ENCODE measurements around the gene RPP30.

Gene RPP30

DNA sequence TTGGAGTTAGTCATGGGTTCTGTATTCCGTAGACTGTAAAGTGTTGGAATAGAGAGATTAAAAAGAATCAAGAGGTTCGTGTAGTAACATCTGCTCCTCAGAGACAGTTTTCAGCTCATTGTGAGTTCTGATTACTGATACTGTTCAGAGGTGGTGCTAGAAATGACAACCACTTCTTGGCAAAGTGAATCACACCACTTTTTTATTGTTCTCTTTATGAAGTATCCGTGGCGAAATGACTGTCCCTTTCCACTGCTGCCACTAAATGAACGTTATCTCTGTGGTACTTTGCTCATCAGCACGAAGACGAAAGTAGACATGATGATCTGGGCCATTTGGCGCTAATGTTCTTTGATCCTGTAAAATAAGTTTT, 860 bp downstream of the RPP30 start:
- no peak for DNase-seq

DNA sequence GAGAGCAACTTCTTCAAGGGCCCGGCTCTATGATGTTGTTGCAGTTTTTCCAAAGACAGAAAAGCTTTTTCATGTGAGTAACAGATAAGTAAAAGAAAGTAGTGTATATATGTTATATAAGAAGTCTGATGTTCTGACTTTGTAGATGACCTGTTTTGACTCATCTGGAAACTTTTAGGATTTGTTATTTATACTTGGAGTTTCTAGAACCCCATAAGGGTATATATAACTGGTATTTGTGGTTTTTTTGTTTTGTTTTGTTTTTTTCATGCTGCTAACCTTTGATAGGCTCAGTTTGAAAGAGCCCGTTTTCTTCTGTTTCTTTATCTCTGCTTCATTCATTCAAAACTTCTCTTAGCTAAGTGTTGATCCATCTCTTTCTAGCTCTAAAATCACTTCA, 7.3 kb downstream of the RPP30 start:
- no peak for DNase-seq

DNA sequence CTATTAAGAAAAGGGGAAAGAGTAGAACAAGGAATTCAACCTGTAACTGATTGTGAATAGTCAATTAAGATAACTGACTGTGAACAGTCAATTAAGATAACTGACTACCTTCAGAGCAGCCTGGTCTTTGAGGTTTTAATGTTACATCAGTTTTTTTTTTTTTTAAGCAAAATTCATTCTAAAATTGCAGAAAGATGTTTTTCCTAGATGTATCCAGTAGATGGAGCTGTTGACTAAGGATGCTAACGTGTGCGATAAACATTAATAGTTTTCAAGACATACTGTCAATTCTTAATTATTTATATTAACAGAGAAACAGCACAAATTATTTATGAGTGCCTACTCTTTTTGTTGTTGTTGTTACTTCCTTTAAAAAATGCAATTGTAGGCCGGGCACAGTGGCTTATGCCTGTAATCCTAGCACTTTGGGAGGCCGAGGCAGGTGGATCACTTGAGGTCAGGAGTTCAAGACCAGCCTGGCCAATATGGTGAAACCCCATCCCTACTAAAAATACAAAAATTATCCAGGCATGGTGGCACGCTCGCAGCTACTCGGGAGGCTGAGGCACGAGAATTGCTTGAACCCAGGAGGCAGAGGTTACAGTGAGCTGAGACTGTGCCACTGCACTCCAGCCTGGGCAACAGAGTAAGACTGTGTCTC, 8.4 kb downstream of the RPP30 start:
- DNase-seq: peak; percentile 40

- no peak for DNase-seq
Observed at GRCh38 chr10:90884431-90884830, 12.7 kb downstream of the RPP30 start.

- DNase-seq: no peak
Observed at GRCh38 chr10:90885176-90885575, 13.4 kb downstream of the RPP30 start.

DNA sequence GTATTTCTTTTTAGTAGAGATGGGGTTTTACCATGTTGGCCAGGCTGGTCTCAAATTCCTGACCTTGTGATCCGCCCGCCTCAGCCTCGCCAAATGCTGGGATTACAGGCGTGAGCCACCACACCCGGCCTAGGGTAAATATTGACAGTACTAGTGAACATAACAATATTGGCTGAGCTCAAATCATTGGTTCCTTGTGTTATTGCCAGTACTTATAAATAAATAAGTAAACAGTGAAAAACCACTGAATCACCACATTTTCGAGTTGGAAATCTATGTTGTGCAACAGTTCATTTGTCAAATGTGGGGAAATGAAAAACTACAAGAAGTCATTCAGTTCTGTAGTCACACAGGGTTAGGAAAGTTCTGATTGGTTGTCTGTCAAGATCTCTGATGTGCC, 15.8 kb downstream of the RPP30 start:
- no peak for DNase-seq

GRCh38 chr10:90888387-90888786, 16.6 kb downstream of the RPP30 start:
- no peak for DNase-seq

- no peak for DNase-seq
Observed at GRCh38 chr10:90889636-90890035, 17.9 kb downstream of the RPP30 start.

GRCh38 chr10:90890347-90890746, 18.6 kb downstream of the RPP30 start:
- no peak for DNase-seq

- DNase-seq: no peak
Observed at GRCh38 chr10:90893190-90893589, 21.4 kb downstream of the RPP30 start.

DNA sequence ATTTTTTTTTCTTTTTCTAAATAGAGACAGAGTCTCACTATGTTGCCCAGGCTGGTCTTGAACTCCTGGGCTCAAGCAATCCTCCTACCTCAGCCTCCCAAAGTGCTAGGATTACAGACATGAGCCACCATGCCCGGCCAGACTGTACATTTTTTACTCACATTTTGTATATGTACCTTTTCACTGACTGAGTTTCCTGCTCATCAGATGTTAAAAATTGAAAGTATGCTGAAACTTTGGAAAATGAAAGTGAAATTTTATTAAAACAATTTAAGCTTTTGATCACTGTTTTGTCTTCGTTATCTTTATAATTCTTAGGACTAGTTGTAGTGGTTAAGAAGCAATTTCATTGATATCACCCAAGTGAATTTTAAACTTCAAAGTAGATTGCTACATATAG, 25.1 kb downstream of the RPP30 start:
- DNase-seq: peak; percentile 10

- no peak for DNase-seq
Observed at GRCh38 chr10:90905925-90906324, 34.2 kb downstream of the RPP30 start.

DNA sequence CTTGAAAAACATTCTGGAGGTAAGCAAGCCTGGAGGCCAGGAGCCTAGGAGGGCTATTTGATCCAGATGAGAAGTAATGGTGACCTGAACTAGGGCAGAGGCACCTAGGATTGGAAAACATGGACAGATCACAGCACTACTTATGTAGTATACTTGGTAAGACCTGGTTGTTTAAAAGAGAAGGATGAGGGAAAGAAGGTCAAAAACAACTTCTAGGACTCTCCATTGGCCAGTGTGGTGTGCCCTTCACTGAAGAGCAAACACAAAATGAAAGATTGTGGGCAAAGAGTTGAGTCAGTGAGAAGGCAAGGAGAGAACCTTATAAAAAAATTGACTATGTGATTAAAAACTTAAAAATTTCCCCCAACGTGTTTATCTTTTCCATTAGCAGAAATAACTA, 34.8 kb downstream of the RPP30 start:
- no peak for DNase-seq

DNA sequence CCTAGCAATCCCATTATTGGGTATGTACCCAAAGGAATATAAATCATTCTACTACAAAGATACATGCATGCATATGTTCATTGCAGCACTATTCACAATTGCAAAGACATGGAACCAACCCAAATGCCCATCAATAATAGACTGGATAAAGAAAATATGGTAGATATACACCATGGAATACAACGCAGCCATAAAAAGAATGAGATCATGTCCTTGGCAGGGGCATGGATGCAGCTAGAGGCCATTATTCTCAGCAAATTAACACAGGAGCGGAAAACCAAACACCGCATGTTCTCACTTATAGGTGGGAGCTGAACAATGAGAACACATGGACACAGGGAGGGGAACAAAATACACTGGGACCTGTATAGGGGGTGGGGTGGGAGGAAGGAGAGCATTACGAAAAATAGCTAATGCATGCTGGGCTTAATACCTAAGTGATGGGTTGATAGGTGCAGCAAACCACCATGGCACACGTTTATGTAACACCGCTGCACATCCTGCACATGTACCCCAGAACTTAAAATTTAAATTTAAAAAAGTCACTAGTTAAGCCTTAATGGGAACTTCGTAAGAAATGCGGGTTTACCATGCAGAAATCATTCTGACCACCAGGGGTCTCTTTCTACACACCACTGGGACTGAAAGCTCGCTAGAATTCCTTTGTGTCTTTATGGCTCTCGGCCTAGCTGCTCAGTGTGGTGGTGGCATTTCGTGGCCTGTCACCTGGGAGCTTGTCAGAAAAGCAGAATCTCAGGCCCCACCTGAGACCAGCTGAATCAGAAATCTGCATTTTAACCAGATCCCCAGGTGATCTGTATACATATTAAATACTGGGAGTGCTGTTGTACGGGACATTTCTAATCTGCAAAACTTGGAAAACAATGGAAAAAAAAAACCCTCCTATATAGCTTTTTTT, 39.6 kb downstream of the RPP30 start:
- DNase-seq: peak; percentile 63

- DNase-seq: no peak
Observed at GRCh38 chr10:90912174-90912573, 40.4 kb downstream of the RPP30 start.

GRCh38 chr10:90912854-90913479, 41.2 kb downstream of the RPP30 start:
- no peak for DNase-seq

DNA sequence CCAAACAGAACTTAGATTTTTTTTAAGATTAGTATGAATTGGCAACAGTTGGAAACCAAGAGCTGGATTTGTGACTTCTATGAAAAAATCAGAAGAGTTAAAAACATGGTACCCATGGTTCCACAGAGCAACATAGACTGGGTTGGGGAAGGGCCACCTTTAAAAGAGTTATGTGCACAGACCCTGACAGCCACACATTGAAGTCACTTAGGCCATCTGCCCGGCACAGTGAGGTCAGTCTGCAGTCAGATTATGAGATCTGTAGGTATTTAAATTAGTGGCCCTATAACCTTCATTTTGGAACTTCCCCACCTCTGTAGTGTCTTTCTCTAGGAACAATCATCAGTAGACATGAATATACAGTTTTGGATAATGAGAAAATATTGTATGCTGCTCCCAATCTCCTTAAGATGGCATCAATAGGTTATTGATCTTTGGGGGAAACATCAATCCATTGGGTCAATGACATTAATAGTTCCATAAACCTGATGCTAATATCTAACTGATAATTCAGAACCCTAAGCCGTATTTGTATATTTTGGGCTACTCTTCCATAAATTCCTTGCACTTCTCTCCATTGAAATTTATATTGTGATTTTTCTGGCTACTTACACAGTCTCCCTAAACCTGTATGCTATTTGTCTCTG, 42.1 kb downstream of the RPP30 start:
- no peak for DNase-seq

GRCh38 chr10:90914992-90915765, 43.4 kb downstream of the RPP30 start:
- no peak for DNase-seq

GRCh38 chr10:90915766-90916075, 43.9 kb downstream of the RPP30 start:
- no peak for DNase-seq

DNA sequence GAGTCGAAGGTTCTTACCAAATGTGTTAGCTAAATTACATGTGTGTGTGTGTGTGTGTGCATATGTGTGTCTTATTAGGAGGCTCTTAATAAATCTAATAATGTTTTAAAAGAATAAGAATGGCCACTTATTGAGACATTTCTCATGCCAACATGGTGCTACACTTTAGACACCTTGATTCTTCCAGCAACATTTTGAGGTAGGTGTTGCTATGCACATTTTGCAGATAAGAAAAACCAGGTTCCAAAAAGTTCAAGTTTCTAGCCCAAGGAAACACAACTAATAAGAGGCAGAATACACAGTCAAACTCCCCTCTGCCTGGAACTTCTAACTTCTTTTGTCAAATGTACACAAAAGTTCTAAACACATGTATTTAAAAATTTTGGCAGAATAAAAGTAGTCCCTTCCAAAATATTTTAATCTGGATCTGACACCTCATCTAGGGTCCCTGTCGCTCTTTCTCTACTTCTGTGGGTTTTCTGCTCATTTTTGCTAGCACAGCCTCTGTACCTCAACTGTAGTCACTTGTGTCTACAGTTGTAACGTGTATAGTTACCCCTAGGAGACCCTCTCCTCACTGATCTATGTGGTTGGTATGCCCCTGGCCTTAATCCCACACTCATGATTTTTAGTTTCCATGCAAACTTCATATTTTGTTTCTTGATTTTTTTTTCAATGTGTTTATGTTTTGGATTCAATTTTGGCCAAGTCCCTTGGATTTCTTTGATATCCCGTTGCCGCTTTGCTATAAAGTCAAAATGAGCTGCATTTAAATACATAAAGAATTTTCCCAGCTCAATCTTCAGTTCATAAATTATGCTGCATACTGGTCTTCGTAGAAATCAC, 44.8 kb downstream of the RPP30 start:
- DNase-seq: no peak

DNA sequence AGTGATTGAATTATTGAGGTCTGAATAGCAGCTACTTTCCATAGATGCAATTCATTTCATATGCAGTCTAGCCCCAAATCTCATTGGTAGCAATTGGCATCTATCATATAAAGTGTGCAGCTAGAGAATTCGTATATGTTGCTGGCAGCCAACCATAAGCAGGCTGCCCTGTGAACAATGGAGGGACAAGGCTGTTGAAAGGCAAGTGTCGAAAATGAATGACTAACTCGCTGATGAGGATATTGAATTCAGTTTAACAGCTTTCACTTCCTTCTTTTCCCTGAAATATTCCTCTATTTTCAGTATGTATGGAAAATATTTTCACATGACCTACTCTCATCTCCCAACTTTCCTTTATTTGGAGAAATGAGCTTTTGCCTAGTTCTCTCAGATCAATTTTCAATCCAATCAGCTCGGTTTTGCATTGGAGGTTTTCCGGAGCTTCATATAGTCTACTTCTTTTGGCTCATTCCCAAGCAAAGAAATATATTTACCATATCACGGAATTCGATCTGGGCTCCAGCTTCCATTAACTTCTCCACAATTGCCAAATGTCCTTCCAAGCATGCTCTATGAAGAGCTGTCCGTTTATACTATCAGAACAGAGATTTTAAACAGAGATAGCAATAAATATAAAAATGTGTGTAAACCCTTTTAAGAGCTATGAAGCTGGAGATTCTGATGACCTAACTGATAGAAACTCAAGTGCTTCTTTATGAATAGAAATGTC, 45.6 kb downstream of the RPP30 start:
- no peak for DNase-seq
